ENCODE data around the gene CACNA1C. TPM values are rescaled to one million over a fixed set of nuclear protein-coding genes. Genes with fewer than 3 reads are reported as not detected.

Gene CACNA1C
- total RNA-seq, 2 experiments from 2014 or later, result 0.69 to 1.4 TPM

GRCh38 chr12:2431810-2432209 is 379.0 kb downstream of the CACNA1C start:
- no peak overlapping the region for H3K4me2 ChIP-seq (ENCODE audit: low read length)
- ChIA-PET CTCF (ENCODE audit: unreplicated experiment) (no interaction called here), POLR2A (no interaction called here)
- no peaks in the 10 kb centered on the region for H4K20me1 ChIP-seq (ENCODE audit: insufficient read depth, low read length)
- DNase-seq (ENCODE audit: low spot score), result no peak
- no peaks in the 10 kb centered on the region for H3K9me3 ChIP-seq (ENCODE audit: low read length)
- intact Hi-C loops (cut with micrococcal nuclease; ENCODE audit: unreplicated experiment), result no loop called here
- H3K36me3 ChIP-seq (ENCODE audit: insufficient read depth, low read length), result no peaks in the 10 kb centered on the region
- no peaks in the 10 kb centered on the region for H3K79me2 ChIP-seq (ENCODE audit: insufficient read depth, low read depth, low read length)
- H2AFZ ChIP-seq (ENCODE audit: low read length), result no peak overlapping the region
- no peaks in the 10 kb centered on the region for H3K4me1 ChIP-seq (ENCODE audit: insufficient read depth, low read length, poor library complexity, severe bottlenecking)
- TF ChIP-seq CTCF (conservative IDR thresholded peaks at IDR 0.05; ENCODE audit: low read length) (no peak), EZH2phosphoT487 (IDR thresholded peaks at IDR 0.05; ENCODE audit: borderline replicate concordance, low read depth, low read length) (no peak)
- no peak overlapping the region for H3K4me3 ChIP-seq (ENCODE audit: low read depth, low read length, poor library complexity, severe bottlenecking)
- BruUV-seq (replicated peaks), result no TSS peak
- H3K27ac ChIP-seq (ENCODE audit: low read depth, low read length, poor library complexity, severe bottlenecking), result no peak overlapping the region
- no peaks in the 10 kb centered on the region for H3K9me2 ChIP-seq (ENCODE audit: insufficient read depth, low read length)

- Histone ChIP-seq H3K4me3 (ENCODE audit: low read depth, low read length, poor library complexity, severe bottlenecking) (no peak overlapping the region), H3K9me2 (ENCODE audit: insufficient read depth, low read length) (no peaks in the 10 kb centered on the region), H3K27ac (ENCODE audit: low read depth, low read length, poor library complexity, severe bottlenecking) (no peak overlapping the region), H2AFZ (ENCODE audit: low read length) (no peak overlapping the region), H4K20me1 (ENCODE audit: insufficient read depth, low read length) (no peaks in the 10 kb centered on the region), H3K79me2 (ENCODE audit: insufficient read depth, low read depth, low read length) (no peaks in the 10 kb centered on the region), H3K36me3 (ENCODE audit: insufficient read depth, low read length) (no peaks in the 10 kb centered on the region), H3K4me2 (ENCODE audit: low read length) (no peak overlapping the region), H3K9me3 (ENCODE audit: low read length) (no peaks in the 10 kb centered on the region), H3K4me1 (ENCODE audit: insufficient read depth, low read length, poor library complexity, severe bottlenecking) (no peaks in the 10 kb centered on the region)
- POLR2A ChIA-PET, result no interaction called here
- intact Hi-C loops (cut with micrococcal nuclease; ENCODE audit: unreplicated experiment), result no loop called here
- no peak for DNase-seq (ENCODE audit: low spot score)
- BruUV-seq (replicated peaks), result no TSS peak
- TF ChIP-seq EZH2phosphoT487 (IDR thresholded peaks at IDR 0.05; ENCODE audit: borderline replicate concordance, low read depth, low read length), result no peak
- TF ChIP-seq CTCF (conservative IDR thresholded peaks at IDR 0.05; ENCODE audit: low read length), result no peak
- CTCF ChIA-PET (ENCODE audit: unreplicated experiment), result no interaction called here
These were observed 380.1 kb downstream of the CACNA1C start for GRCh38 chr12:2432856-2433255.

- Histone ChIP-seq H3K27ac (ENCODE audit: low read depth, low read length, poor library complexity, severe bottlenecking) (no peak overlapping the region), H3K36me3 (ENCODE audit: insufficient read depth, low read length) (no peaks in the 10 kb centered on the region), H2AFZ (ENCODE audit: low read length) (no peak overlapping the region), H4K20me1 (ENCODE audit: insufficient read depth, low read length) (no peaks in the 10 kb centered on the region), H3K79me2 (ENCODE audit: insufficient read depth, low read depth, low read length) (no peaks in the 10 kb centered on the region), H3K9me2 (ENCODE audit: insufficient read depth, low read length) (no peaks in the 10 kb centered on the region), H3K4me2 (ENCODE audit: low read length) (no peak overlapping the region), H3K4me1 (ENCODE audit: insufficient read depth, low read length, poor library complexity, severe bottlenecking) (no peaks in the 10 kb centered on the region), H3K4me3 (ENCODE audit: low read depth, low read length, poor library complexity, severe bottlenecking) (no peak overlapping the region), H3K9me3 (ENCODE audit: low read length) (no peaks in the 10 kb centered on the region)
- POLR2A ChIA-PET, result interaction anchor here (0.7 kb wide), 1 partner anchor 495 kb away, joined by 3 read pairs; no protein-coding TSS in a partner anchor
- intact Hi-C loops (cut with micrococcal nuclease; ENCODE audit: unreplicated experiment), result no loop called here
- no peak for DNase-seq (ENCODE audit: low spot score)
- no peak for TF ChIP-seq CTCF (conservative IDR thresholded peaks at IDR 0.05; ENCODE audit: low read length)
- no peak for TF ChIP-seq EZH2phosphoT487 (IDR thresholded peaks at IDR 0.05; ENCODE audit: borderline replicate concordance, low read depth, low read length)
- BruUV-seq (replicated peaks), result no TSS peak
- CTCF ChIA-PET (ENCODE audit: unreplicated experiment), result no interaction called here
These were observed 382.7 kb downstream of the CACNA1C start for GRCh38 chr12:2435511-2435910.
